Measurements from ENCODE around the gene MRPS15.
"Not testable (repeated sequence)": the region's sequence is repeated elsewhere in the genome, so short reads cannot be mapped to it uniquely, and the experiment has no call there.

Gene MRPS15

GRCh38 chr1:36503159-36503558 lies 39.0 kb upstream of the MRPS15 start:
- TF ChIP-seq POLR2AphosphoS5 (IDR thresholded peaks at IDR 0.05; ENCODE audit: borderline replicate concordance, low read depth, low read length), result no peak
- no peak for TF ChIP-seq EZH2 (IDR thresholded peaks at IDR 0.05)
- no peak for TF ChIP-seq FOXP2 (optimal IDR thresholded peaks at IDR 0.05; ENCODE audit: control extremely low read depth, extremely low read length, insufficient read depth)
- Histone ChIP-seq H3K27ac (no peak overlapping the region), H3K9ac (ENCODE audit: insufficient read length) (no peak overlapping the region), H3K4me3 (no peak overlapping the region), H3K36me3 (ENCODE audit: insufficient read depth, low read length) (no peaks in the 10 kb centered on the region), H3K9me3 (ENCODE audit: low read depth, low read length) (no peaks in the 10 kb centered on the region)
- DNase-seq (ENCODE audit: low read depth, low spot score), result no peak

- TF ChIP-seq EZH2 (IDR thresholded peaks at IDR 0.05), result no peak
- H3K27ac ChIP-seq, result no peak overlapping the region
- H3K9ac ChIP-seq (ENCODE audit: insufficient read length), result no peak overlapping the region
- no peaks in the 10 kb centered on the region for H3K9me3 ChIP-seq (ENCODE audit: low read depth, low read length)
- H3K36me3 ChIP-seq (ENCODE audit: insufficient read depth, low read length), result no peaks in the 10 kb centered on the region
- DNase-seq (ENCODE audit: low read depth, low spot score), result no peak
- H3K4me3 ChIP-seq, result no peak overlapping the region
These were observed 38.4 kb upstream of the MRPS15 start for GRCh38 chr1:36502616-36503015.

- H3K9me3 ChIP-seq (ENCODE audit: low read depth, low read length); DNase-seq (ENCODE audit: low read depth, low spot score); H3K36me3 ChIP-seq (ENCODE audit: insufficient read depth, low read length); H3K4me3 ChIP-seq; H3K9ac ChIP-seq (ENCODE audit: insufficient read length); H3K27ac ChIP-seq: not testable (repeated sequence)
These were observed 37.7 kb upstream of the MRPS15 start for GRCh38 chr1:36501911-36502310.

- Histone ChIP-seq H3K4me3 (no peak overlapping the region), H3K27ac (no peak overlapping the region), H3K36me3 (ENCODE audit: insufficient read depth, low read length) (no peaks in the 10 kb centered on the region), H3K9ac (ENCODE audit: insufficient read length) (no peak overlapping the region), H3K9me3 (ENCODE audit: low read depth, low read length) (no peaks in the 10 kb centered on the region)
- no peak for DNase-seq (ENCODE audit: low read depth, low spot score)
- TF ChIP-seq EZH2 (IDR thresholded peaks at IDR 0.05), result no peak
- no peak for TF ChIP-seq POLR2AphosphoS5 (IDR thresholded peaks at IDR 0.05; ENCODE audit: borderline replicate concordance, low read depth, low read length)
- no peak for TF ChIP-seq FOXP2 (optimal IDR thresholded peaks at IDR 0.05; ENCODE audit: control extremely low read depth, extremely low read length, insufficient read depth)
These were observed 33.0 kb upstream of the MRPS15 start for GRCh38 chr1:36497207-36497606.

- TF ChIP-seq EZH2 (IDR thresholded peaks at IDR 0.05) (no peak), POLR2AphosphoS5 (IDR thresholded peaks at IDR 0.05; ENCODE audit: borderline replicate concordance, low read depth, low read length) (no peak), FOXP2 (optimal IDR thresholded peaks at IDR 0.05; ENCODE audit: control extremely low read depth, extremely low read length, insufficient read depth) (no peak)
These were observed 30.8 kb upstream of the MRPS15 start for GRCh38 chr1:36494971-36495370.

GRCh38 chr1:36493524-36493923 lies 29.3 kb upstream of the MRPS15 start:
- no peaks in the 10 kb centered on the region for H3K36me3 ChIP-seq (ENCODE audit: insufficient read depth, low read length)
- DNase-seq (ENCODE audit: low read depth, low spot score), result no peak
- no peak overlapping the region for H3K27ac ChIP-seq
- TF ChIP-seq POLR2AphosphoS5 (IDR thresholded peaks at IDR 0.05; ENCODE audit: borderline replicate concordance, low read depth, low read length) (no peak), EZH2 (IDR thresholded peaks at IDR 0.05) (no peak), FOXP2 (optimal IDR thresholded peaks at IDR 0.05; ENCODE audit: control extremely low read depth, extremely low read length, insufficient read depth) (no peak)
- no peak overlapping the region for H3K4me3 ChIP-seq
- H3K9ac ChIP-seq (ENCODE audit: insufficient read length), result no peak overlapping the region
- no peaks in the 10 kb centered on the region for H3K9me3 ChIP-seq (ENCODE audit: low read depth, low read length)

More at GRCh38 chr1:36494971-36495370, 30.8 kb upstream of the MRPS15 start:
- no peaks in the 10 kb centered on the region for H3K36me3 ChIP-seq (ENCODE audit: insufficient read depth, low read length)
- DNase-seq (ENCODE audit: low read depth, low spot score), result no peak
- no peaks in the 10 kb centered on the region for H3K9me3 ChIP-seq (ENCODE audit: low read depth, low read length)
- no peak overlapping the region for H3K9ac ChIP-seq (ENCODE audit: insufficient read length)
- H3K4me3 ChIP-seq, result no peak overlapping the region
- H3K27ac ChIP-seq, result no peak overlapping the region

- no peak for DNase-seq (ENCODE audit: low read depth, low spot score)
- Histone ChIP-seq H3K9ac (ENCODE audit: insufficient read length) (no peak overlapping the region), H3K27ac (no peak overlapping the region), H3K36me3 (ENCODE audit: insufficient read depth, low read length) (no peaks in the 10 kb centered on the region), H3K4me3 (no peak overlapping the region), H3K9me3 (ENCODE audit: low read depth, low read length) (no peaks in the 10 kb centered on the region)
- TF ChIP-seq POLR2AphosphoS5 (IDR thresholded peaks at IDR 0.05; ENCODE audit: borderline replicate concordance, low read depth, low read length) (no peak), FOXP2 (optimal IDR thresholded peaks at IDR 0.05; ENCODE audit: control extremely low read depth, extremely low read length, insufficient read depth) (no peak)
These were observed 28.3 kb upstream of the MRPS15 start for GRCh38 chr1:36492491-36492890.

- H3K9ac ChIP-seq (ENCODE audit: insufficient read length); DNase-seq (ENCODE audit: low read depth, low spot score); H3K9me3 ChIP-seq (ENCODE audit: low read depth, low read length); H3K36me3 ChIP-seq (ENCODE audit: insufficient read depth, low read length); H3K27ac ChIP-seq; H3K4me3 ChIP-seq: not testable (repeated sequence)
These were observed 25.3 kb upstream of the MRPS15 start for GRCh38 chr1:36489258-36490051.

- TF ChIP-seq FOXP2 (optimal IDR thresholded peaks at IDR 0.05; ENCODE audit: control extremely low read depth, extremely low read length, insufficient read depth) (no peak), POLR2AphosphoS5 (IDR thresholded peaks at IDR 0.05; ENCODE audit: borderline replicate concordance, low read depth, low read length) (no peak), EZH2 (IDR thresholded peaks at IDR 0.05) (no peak)
- no peak overlapping the region for H3K27ac ChIP-seq
These were observed 23.7 kb upstream of the MRPS15 start for GRCh38 chr1:36487906-36488305.

GRCh38 chr1:36487336-36487725 lies 23.1 kb upstream of the MRPS15 start:
- not testable (repeated sequence) for H3K9me3 ChIP-seq (ENCODE audit: low read depth, low read length); H3K27ac ChIP-seq

More at GRCh38 chr1:36487906-36488305, 23.7 kb upstream of the MRPS15 start:
- H3K4me3 ChIP-seq, result no peak overlapping the region
- no peak for DNase-seq (ENCODE audit: low read depth, low spot score)
- H3K9ac ChIP-seq (ENCODE audit: insufficient read length), result no peak overlapping the region
- H3K36me3 ChIP-seq (ENCODE audit: insufficient read depth, low read length), result no peaks in the 10 kb centered on the region
- no peaks in the 10 kb centered on the region for H3K9me3 ChIP-seq (ENCODE audit: low read depth, low read length)

More at GRCh38 chr1:36487336-36487725, 23.1 kb upstream of the MRPS15 start:
- H3K4me3 ChIP-seq; H3K9ac ChIP-seq (ENCODE audit: insufficient read length); H3K36me3 ChIP-seq (ENCODE audit: insufficient read depth, low read length); DNase-seq (ENCODE audit: low read depth, low spot score): not testable (repeated sequence)

All from SK-N-MC (cell line).